Measurements from ENCODE around the gene CRELD2.
"Not testable (repeated sequence)": the region's sequence is repeated elsewhere in the genome, so short reads cannot be mapped to it uniquely, and the experiment has no call there.

Gene CRELD2

GRCh38 chr22:49933236-49934159 is 15.1 kb downstream of the CRELD2 start:
- no peak for DNase-seq

- no peak for DNase-seq
Measured at GRCh38 chr22:49934160-49934890, 15.9 kb downstream of the CRELD2 start.

GRCh38 chr22:49934891-49935557 is 16.6 kb downstream of the CRELD2 start:
- peak; percentile 92 for DNase-seq

- no peak for DNase-seq
Measured at GRCh38 chr22:49935561-49935960, 17.1 kb downstream of the CRELD2 start.

- peak; percentile 97 for DNase-seq
Measured at GRCh38 chr22:49936018-49936972, 17.9 kb downstream of the CRELD2 start.

GRCh38 chr22:49936973-49937757 is 18.7 kb downstream of the CRELD2 start:
- no peak for DNase-seq

GRCh38 chr22:49937758-49938564 is 19.5 kb downstream of the CRELD2 start:
- no peak for DNase-seq

- no peak for DNase-seq
Measured at GRCh38 chr22:49938565-49939136, 20.2 kb downstream of the CRELD2 start.

- DNase-seq = no peak
Measured at GRCh38 chr22:49941507-49942316, 23.3 kb downstream of the CRELD2 start.

GRCh38 chr22:49942565-49943404 is 24.4 kb downstream of the CRELD2 start:
- DNase-seq = no peak

- no peak for DNase-seq
Measured at GRCh38 chr22:49943405-49943765, 25.0 kb downstream of the CRELD2 start.

GRCh38 chr22:49943771-49944398 is 25.5 kb downstream of the CRELD2 start:
- DNase-seq = no peak

GRCh38 chr22:49944399-49944891 is 26.0 kb downstream of the CRELD2 start:
- DNase-seq = no peak

- DNase-seq = not testable (repeated sequence)
Measured at GRCh38 chr22:49945042-49945794, 26.8 kb downstream of the CRELD2 start.

GRCh38 chr22:49946612-49947295 is 28.3 kb downstream of the CRELD2 start:
- no peak for DNase-seq

GRCh38 chr22:49947296-49947622 is 28.8 kb downstream of the CRELD2 start:
- DNase-seq = no peak
